Esophagus squamous epithelium (tissue), 5 donors: ENCODE results near the gene JARID2. TPM values are rescaled to one million over a fixed set of nuclear protein-coding genes. Genes with fewer than 3 reads are reported as not detected.

Experiments used
- DNase-seq: peaks from one replicate; lab custom pipeline; 2025; lab: John Stamatoyannopoulos, UW
- H3K27ac ChIP-seq, 4 donors: fragments of 200-600 bp; sonication (generic); one replicate each; pipeline ENCODE4 v1.5.1; 2016 to 2019; ENCODE audit warnings: mild to moderate bottlenecking in 1 of 4
- H3K27me3 ChIP-seq, 4 donors: fragments of 200-600 bp; sonication (generic); 1 replicate in 3 of 4; 2 replicates in 1 of 4; pipeline versions ENCODE4 v1.5.1 to v1.6.0; 2017 to 2021; ENCODE audit warnings: antibody characterized with exemption in 1 of 4
- H3K36me3 ChIP-seq, 3 donors: fragments of 200-600 bp; sonication (generic); one replicate each; pipeline ENCODE4 v1.5.1; 2016 to 2019
- H3K4me1 ChIP-seq, 3 donors: fragments of 200-600 bp; sonication (generic); one replicate each; pipeline ENCODE4 v1.5.1; 2017 to 2019
- H3K4me3 ChIP-seq, 4 donors: fragments of 200-600 bp; sonication (generic); 1 replicate in 3 of 4; 2 replicates in 1 of 4; pipeline ENCODE4 v1.5.1; 2016 to 2019; ENCODE audit warnings: mild to moderate bottlenecking in 2 of 4, moderate library complexity in 1 of 4
- H3K9me3 ChIP-seq, 3 donors: fragments of 200-600 bp; sonication (generic); one replicate each; pipeline ENCODE4 v1.5.1; 2016 to 2019
- CTCF ChIP-seq, 6 experiments: fragments of 450-650 bp in 4 of 6; fragments of 200-600 bp in 2 of 6; sonication (generic) in 2 of 6; IDR thresholded peaks; one replicate each; pipeline ENCODE4 v1.5.1; 2016 to 2019; ENCODE audit warnings: antibody characterized with exemption in 6 of 6, mild to moderate bottlenecking in 4 of 6, moderate library complexity in 4 of 6
- POLR2A ChIP-seq, 4 donors: fragments of 450-650 bp; IDR thresholded peaks; one replicate each; pipeline ENCODE4 v1.6.1; 2017; ENCODE audit warnings: antibody characterized with exemption in 4 of 4, mild to moderate bottlenecking in 4 of 4, moderate library complexity in 3 of 4
- WGBS, 2 donors: methylation state at CpG; one replicate each; pipeline ENCODE4 v1.1.5; 2018; 5-methylcytosine and 5-hydroxymethylcytosine counted together
- intact Hi-C: fragments of 100-400 bp; cut with DNase I; formaldehyde crosslinking; loops from one replicate; pipeline ENCODE4 v1.15.0; 2022
- total RNA-seq, 4 donors: library from RNA; depleted of rRNA; stranded (reverse); fragments of >200 nt; gene quantifications; one replicate each; pipeline ENCODE4 v1.1.0, GENCODE V29; 2016
- donor health status: DM: yes; HTN: yes; CAD: no.

Gene JARID2
- total RNA-seq, 4 donors from 2014 or later: 13.3 to 19.6 (median 16.3) TPM

- Histone ChIP-seq H3K4me1 (peaks cover 0 to 12% (median 0%) of the 10 kb centered on the region in 3 donors), H3K36me3 (no peaks in the 10 kb centered on the region), H3K9me3 (no peaks in the 10 kb centered on the region), H3K27me3 (no peaks in the 10 kb centered on the region), H3K4me3 (no peak overlapping the region), H3K27ac (no peak overlapping the region)
- intact Hi-C loops: no loop called here
- no peak for TF ChIP-seq CTCF (IDR thresholded peaks at IDR 0.05)
- no peak for TF ChIP-seq POLR2A (IDR thresholded peaks at IDR 0.05)
- no peak for DNase-seq
- WGBS, 2 donors: 81 to 94% methylated on average over 1 of the region's 1 CpG
Observed at GRCh38 chr6:15556711-15557110, 310.8 kb downstream of the JARID2 start.

- peaks cover 0 to 12% (median 0%) of the 10 kb centered on the region in 3 donors for H3K4me1 ChIP-seq
- no peaks in the 10 kb centered on the region for H3K9me3 ChIP-seq
- no peaks in the 10 kb centered on the region for H3K36me3 ChIP-seq
- no peak overlapping the region for H3K4me3 ChIP-seq
- no peak for DNase-seq
- intact Hi-C loops: no loop called here
- no peak overlapping the region for H3K27ac ChIP-seq
- no peak for TF ChIP-seq POLR2A (IDR thresholded peaks at IDR 0.05)
- no peak for TF ChIP-seq CTCF (IDR thresholded peaks at IDR 0.05)
- H3K27me3 ChIP-seq: no peaks in the 10 kb centered on the region
Observed at GRCh38 chr6:15557174-15557573, 311.3 kb downstream of the JARID2 start.

- no peaks in the 10 kb centered on the region for H3K9me3 ChIP-seq
- no peak overlapping the region for H3K4me3 ChIP-seq
- DNase-seq: no peak
- WGBS, 2 donors: 100% methylated on average over 1 of the region's 1 CpG
- H3K27ac ChIP-seq: no peak overlapping the region
- H3K36me3 ChIP-seq: no peaks in the 10 kb centered on the region
- no peaks in the 10 kb centered on the region for H3K27me3 ChIP-seq
- intact Hi-C loops: no loop called here
- no peak for TF ChIP-seq POLR2A (IDR thresholded peaks at IDR 0.05)
- no peak for TF ChIP-seq CTCF (IDR thresholded peaks at IDR 0.05)
- H3K4me1 ChIP-seq: peaks cover 0 to 3% (median 0%) of the 10 kb centered on the region in 3 donors
Observed at GRCh38 chr6:15560713-15561112, 314.8 kb downstream of the JARID2 start.

- WGBS, 2 donors: 91 to 93% methylated on average over 3 of the region's 3 CpGs
- no peak for TF ChIP-seq POLR2A (IDR thresholded peaks at IDR 0.05)
- no peak for TF ChIP-seq CTCF (IDR thresholded peaks at IDR 0.05)
- intact Hi-C loops: no loop called here
- Histone ChIP-seq H3K27ac (no peak overlapping the region), H3K4me3 (no peak overlapping the region), H3K9me3 (no peaks in the 10 kb centered on the region), H3K27me3 (no peaks in the 10 kb centered on the region), H3K4me1 (no peaks in the 10 kb centered on the region), H3K36me3 (no peaks in the 10 kb centered on the region)
- DNase-seq: no peak
Observed at GRCh38 chr6:15561447-15562199, 315.8 kb downstream of the JARID2 start.

- intact Hi-C loops: no loop called here
- WGBS, 2 donors: 73 to 83% methylated on average over 1 of the region's 1 CpG
Observed at GRCh38 chr6:15562977-15563376, 317.1 kb downstream of the JARID2 start.

More at GRCh38 chr6:15562977-15563376, 317.1 kb downstream of the JARID2 start:
- DNase-seq: no peak
- no peak overlapping the region for H3K4me3 ChIP-seq
- no peaks in the 10 kb centered on the region for H3K4me1 ChIP-seq
- H3K27me3 ChIP-seq: no peaks in the 10 kb centered on the region
- H3K27ac ChIP-seq: no peak overlapping the region
- no peaks in the 10 kb centered on the region for H3K36me3 ChIP-seq
- H3K9me3 ChIP-seq: no peaks in the 10 kb centered on the region
- TF ChIP-seq POLR2A (IDR thresholded peaks at IDR 0.05): no peak
- TF ChIP-seq CTCF (IDR thresholded peaks at IDR 0.05): no peak
